Vagina (tissue), 2 donors: ENCODE results near the gene HPSE.

ENCODE experiments used
- POLR2A ChIP-seq, 2 donors: fragments of 450-650 bp; IDR thresholded peaks; one replicate each; pipeline ENCODE4 v1.6.1; 2017; ENCODE audit warnings: antibody characterized with exemption in 2 of 2, mild to moderate bottlenecking in 2 of 2, moderate library complexity in 2 of 2
- POLR2AphosphoS5 ChIP-seq, 2 donors: sonication (generic); formaldehyde crosslinking; IDR thresholded peaks; one replicate each; pipeline ENCODE4 v1.9.0; 2017; ENCODE audit warnings: antibody characterized with exemption in 2 of 2, mild to moderate bottlenecking in 2 of 2, low read depth in 1 of 2; ENCODE audit not compliant: insufficient read depth in 1 of 2
- TF ChIP-seq, protein P1 (sequence below), 3 experiments: fragments of 450-650 bp in 2 of 3; fragments of 200-600 bp in 1 of 3; sonication (generic) in 1 of 3; IDR thresholded peaks; one replicate each; pipeline ENCODE4 v1.5.1; 2017 to 2019; ENCODE audit warnings: antibody characterized with exemption in 3 of 3, mild to moderate bottlenecking in 2 of 3, moderate library complexity in 2 of 3

DNA sequence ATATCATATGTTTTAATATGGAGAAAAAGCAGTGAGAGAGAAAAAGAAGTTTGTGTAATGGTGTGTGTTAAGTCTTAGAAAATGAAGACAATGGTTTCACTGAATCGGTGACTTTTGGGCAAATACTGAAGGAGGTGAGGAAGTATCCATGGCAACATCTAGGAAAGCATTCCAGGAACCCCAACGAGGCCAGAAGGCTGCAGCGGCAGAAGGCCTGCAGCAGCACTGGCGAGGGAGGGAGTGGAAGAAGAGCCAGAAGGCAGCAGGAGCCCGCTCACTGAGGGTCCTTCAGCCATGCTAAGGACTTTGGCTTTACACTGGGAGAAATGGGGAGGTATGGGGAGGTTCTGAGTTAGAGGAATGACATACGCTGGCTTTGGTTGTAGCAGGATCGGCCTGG lies 76.8 kb downstream of the HPSE start:
- TF ChIP-seq, protein P1, sequence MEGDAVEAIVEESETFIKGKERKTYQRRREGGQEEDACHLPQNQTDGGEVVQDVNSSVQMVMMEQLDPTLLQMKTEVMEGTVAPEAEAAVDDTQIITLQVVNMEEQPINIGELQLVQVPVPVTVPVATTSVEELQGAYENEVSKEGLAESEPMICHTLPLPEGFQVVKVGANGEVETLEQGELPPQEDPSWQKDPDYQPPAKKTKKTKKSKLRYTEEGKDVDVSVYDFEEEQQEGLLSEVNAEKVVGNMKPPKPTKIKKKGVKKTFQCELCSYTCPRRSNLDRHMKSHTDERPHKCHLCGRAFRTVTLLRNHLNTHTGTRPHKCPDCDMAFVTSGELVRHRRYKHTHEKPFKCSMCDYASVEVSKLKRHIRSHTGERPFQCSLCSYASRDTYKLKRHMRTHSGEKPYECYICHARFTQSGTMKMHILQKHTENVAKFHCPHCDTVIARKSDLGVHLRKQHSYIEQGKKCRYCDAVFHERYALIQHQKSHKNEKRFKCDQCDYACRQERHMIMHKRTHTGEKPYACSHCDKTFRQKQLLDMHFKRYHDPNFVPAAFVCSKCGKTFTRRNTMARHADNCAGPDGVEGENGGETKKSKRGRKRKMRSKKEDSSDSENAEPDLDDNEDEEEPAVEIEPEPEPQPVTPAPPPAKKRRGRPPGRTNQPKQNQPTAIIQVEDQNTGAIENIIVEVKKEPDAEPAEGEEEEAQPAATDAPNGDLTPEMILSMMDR (IDR thresholded peaks at IDR 0.05): no peak
- TF ChIP-seq POLR2A (IDR thresholded peaks at IDR 0.05): no peak
- TF ChIP-seq POLR2AphosphoS5 (IDR thresholded peaks at IDR 0.05; ENCODE audit: insufficient read depth in 1 of 2, low read depth in 1 of 2): no peak
